Stimulated activated CD8-positive, alpha-beta memory T cell treated with anti-CD3 and anti-CD28 coated beads, Interleukin-7, amount 100 ng/mL, for 1 hour (primary cell): Measurements from ENCODE around the gene HM13.
"Not testable (repeated sequence)": the region's sequence is repeated elsewhere in the genome, so short reads cannot be mapped to it uniquely, and the experiment has no call there.

Source experiments
- DNase-seq, 2 donors: peaks; one replicate each; pipeline ENCODE4 v3.0.0-alpha.2; 2020; ENCODE audit warnings: low read depth in 2 of 2

Gene HM13

GRCh38 chr20:31608251-31608945, 94.2 kb downstream of the HM13 start:
- no peak for DNase-seq

GRCh38 chr20:31612271-31612640, 98.0 kb downstream of the HM13 start:
- DNase-seq: not testable (repeated sequence)

- DNase-seq: no peak
These were observed 101.2 kb downstream of the HM13 start for GRCh38 chr20:31615416-31615815.

GRCh38 chr20:31617432-31618104, 103.3 kb downstream of the HM13 start:
- no peak for DNase-seq
